CD4-positive, alpha-beta memory T cell (primary cell): Measurements from ENCODE around the gene DHH. TPM values are rescaled to one million over a fixed set of nuclear protein-coding genes. Genes with fewer than 3 reads are reported as not detected.

Experiments
- CTCF ChIA-PET: fragments of 350-600 bp; sonication (Branson Sonifier 250); formaldehyde crosslinking; loops from one replicate; lab custom pipeline; 2021; ENCODE audit warnings: inconsistent platforms; ENCODE audit not compliant: partially characterized antibody; lab: Charles Lee
- POLR2A ChIA-PET: fragments of 350-600 bp; sonication (Branson Sonifier 250); formaldehyde crosslinking; loops from one replicate; lab custom pipeline; 2021; ENCODE audit not compliant: partially characterized antibody; lab: Charles Lee
- DNase-seq, 5 donors: peaks; one replicate each; pipeline versions ENCODE4 v3.0.0 to v3.0.0-alpha.2; 2020 to 2022; ENCODE audit warnings: mixed read lengths in 1 of 5
- H3K27ac ChIP-seq: one replicate; pipeline ENCODE4 v1.7.0; 2013; ENCODE audit warnings: low read depth, low read length
- H3K27me3 ChIP-seq: 2 replicates; pipeline ENCODE4 v1.7.0; 2013; ENCODE audit warnings: mild to moderate bottlenecking, low read length, moderate library complexity; ENCODE audit not compliant: insufficient read depth
- H3K36me3 ChIP-seq: 2 replicates; pipeline ENCODE4 v1.7.0; 2013; ENCODE audit warnings: mild to moderate bottlenecking, low read length, moderate library complexity; ENCODE audit not compliant: insufficient read depth
- H3K4me1 ChIP-seq: 2 replicates; pipeline ENCODE4 v1.7.0; 2013; ENCODE audit warnings: mild to moderate bottlenecking, low read length, moderate library complexity; ENCODE audit not compliant: insufficient read depth
- H3K4me3 ChIP-seq, 2 donors: one replicate each; pipeline ENCODE4 v1.7.0; 2013; ENCODE audit warnings: low read length in 2 of 2, mild to moderate bottlenecking in 1 of 2
- H3K9me3 ChIP-seq, 2 donors: one replicate each; pipeline ENCODE4 v1.7.0; 2013; ENCODE audit warnings: low read length in 2 of 2, control low read depth in 1 of 2; ENCODE audit not compliant: control insufficient read depth in 1 of 2
- H3K27ac Mint-ChIP-seq, 7 donors: one replicate each; pipeline ENCODE4 v1.8.0; 2020 to 2021; ENCODE audit warnings: mixed read lengths in 7 of 7, mild to moderate bottlenecking in 6 of 7, inconsistent platforms in 3 of 7, moderate library complexity in 3 of 7
- H3K27me3 Mint-ChIP-seq, 2 donors: one replicate each; pipeline ENCODE4 v1.8.0; 2020 to 2021; ENCODE audit warnings: mixed read lengths in 2 of 2
- H3K36me3 Mint-ChIP-seq, 2 donors: one replicate each; pipeline ENCODE4 v1.8.0; 2020 to 2021; ENCODE audit warnings: mixed read lengths in 2 of 2, inconsistent platforms in 1 of 2, mild to moderate bottlenecking in 1 of 2
- H3K4me1 Mint-ChIP-seq, 4 donors: one replicate each; pipeline ENCODE4 v1.8.0; 2020 to 2021; ENCODE audit warnings: mixed read lengths in 4 of 4, mild to moderate bottlenecking in 1 of 4
- H3K4me3 Mint-ChIP-seq, 8 donors: one replicate each; pipeline ENCODE4 v1.8.0; 2020 to 2021; ENCODE audit warnings: mixed read lengths in 8 of 8, mild to moderate bottlenecking in 7 of 8, moderate library complexity in 6 of 8, inconsistent platforms in 3 of 8
- H3K9me3 Mint-ChIP-seq, 8 donors: one replicate each; pipeline ENCODE4 v1.8.0; 2020 to 2021; ENCODE audit warnings: mixed read lengths in 8 of 8, mild to moderate bottlenecking in 5 of 8, inconsistent platforms in 3 of 8, moderate library complexity in 1 of 8
- intact Hi-C: fragments of 100-400 bp; cut with micrococcal nuclease; formaldehyde crosslinking; loops from one replicate; pipeline ENCODE4 v1.15.1; 2023
- polyA plus RNA-seq, 2 donors: library from polyadenylated mRNA; unstranded; fragments of 300-500 nt; fragmentation: Illumina TruSeq; gene quantifications; one replicate each; pipeline ENCODE4 v1.2.3, GENCODE V29; 2021
- total RNA-seq, 2 experiments: library from RNA; stranded (reverse); gene quantifications; one replicate each; pipeline ENCODE4 v1.2.3, GENCODE V29; 2021

The DHH gene
- total and polyA plus RNA-seq, 4 experiments from 2014 or later, result 0.35 to 0.44 TPM; not detected in 2

DNA sequence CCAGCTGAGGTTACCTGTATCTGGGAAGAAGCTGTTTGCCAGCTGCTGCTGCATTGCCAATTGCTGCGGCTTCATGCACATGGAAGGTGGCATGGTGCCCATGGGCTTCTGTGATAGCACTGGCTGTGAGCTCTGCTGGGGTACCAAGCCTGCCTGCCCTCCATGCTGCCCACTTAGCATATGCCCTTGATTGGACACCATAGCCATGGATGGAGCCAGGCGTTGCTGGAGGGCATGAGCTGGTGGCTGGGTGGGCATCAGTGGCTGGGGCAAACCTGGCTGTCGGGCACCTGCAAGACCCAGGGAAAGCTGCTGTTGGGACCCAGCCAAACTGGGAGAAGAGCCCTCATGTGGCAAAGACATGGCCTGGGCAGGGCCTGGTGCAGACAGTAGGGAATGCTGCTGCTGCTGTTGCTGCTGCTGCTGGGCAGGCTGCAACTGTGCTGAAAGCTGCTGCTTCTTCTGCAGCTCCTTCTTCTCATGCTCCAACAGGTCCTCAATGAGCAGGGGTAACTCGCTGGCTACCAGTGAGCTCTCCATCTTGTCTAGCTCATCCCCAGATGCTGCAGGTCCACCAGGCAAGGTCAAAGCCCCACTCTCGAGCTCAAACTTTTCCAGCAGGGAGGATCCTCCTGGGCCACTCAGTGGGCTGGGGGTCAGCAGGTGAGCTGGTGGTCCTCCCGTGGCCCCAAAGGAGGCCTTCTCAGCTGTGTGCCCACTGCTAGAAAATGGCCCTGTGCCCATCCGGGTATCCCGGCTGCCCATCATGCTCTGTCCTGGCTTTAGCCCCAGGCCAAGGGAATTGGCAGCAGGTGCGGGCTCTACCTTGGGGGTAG is 57.3 kb downstream of the DHH start:
- DNase-seq, result no peak
- no peak overlapping the region for H3K4me3 Mint-ChIP-seq
- H3K27ac Mint-ChIP-seq, result no peak overlapping the region
- H3K36me3 Mint-ChIP-seq, result peaks cover 22 to 78% of the 10 kb centered on the region in 2 donors
- intact Hi-C loops, result no loop called here
- Histone ChIP-seq H3K4me3 (no peak overlapping the region), H3K36me3 (peaks cover 78% of the 10 kb centered on the region), H3K27ac (no peak overlapping the region), H3K27me3 (no peaks in the 10 kb centered on the region), H3K9me3 (no peaks in the 10 kb centered on the region), H3K4me1 (no peaks in the 10 kb centered on the region)
- ChIA-PET CTCF (interaction anchor here (0.7 to 2.7 kb wide), 6 partner anchors 11 to 92 kb away, joined by 3 to 10 read pairs (median 4); no protein-coding TSS in a partner anchor), POLR2A (interaction anchor here (1.3 to 2.1 kb wide), 3 partner anchors 18 to 23 kb away, joined by 3 to 7 read pairs (median 4); partner anchors contain the start of gene KMT2D)
- H3K9me3 Mint-ChIP-seq, result no peaks in the 10 kb centered on the region
- peaks cover 0 to 6% (median 0%) of the 10 kb centered on the region in 4 donors for H3K4me1 Mint-ChIP-seq
- no peaks in the 10 kb centered on the region for H3K27me3 Mint-ChIP-seq

Other genes with a start within 250 kb of the DHH start
- gene DDX23, start 242.6 kb downstream of the DHH start, total RNA-seq, result 100 to 1,000 TPM; 154 to 158 TPM
- gene DDX23, start 242.6 kb downstream of the DHH start, polyA plus RNA-seq, result 10 to 100 TPM; 14.3 to 57.2 TPM
- gene RND1, start 228.9 kb downstream of the DHH start, total RNA-seq, result 1 to 10 TPM in 1 of 2 experiments, under 1 TPM in 1; 0.89 to 1.4 TPM
- 1 to 10 TPM in 1 of 2 donors, under 1 TPM in 1; 0.85 to 2.6 TPM for gene RND1, start 228.9 kb downstream of the DHH start, polyA plus RNA-seq
- gene FKBP11, start 169.3 kb downstream of the DHH start, total RNA-seq, result 10 to 100 TPM; 77.7 to 81.1 TPM
- 100 to 1,000 TPM; 212 to 238 TPM for gene FKBP11, start 169.3 kb downstream of the DHH start, polyA plus RNA-seq
- gene ARF3, start 137.3 kb downstream of the DHH start, total RNA-seq, result 10 to 100 TPM; 69.8 to 77.5 TPM
- gene ARF3, start 137.3 kb downstream of the DHH start, polyA plus RNA-seq, result 10 to 100 TPM; 22.6 to 31.2 TPM
- 10 to 100 TPM; 12.9 to 13.0 TPM for gene WNT10B, start 123.1 kb downstream of the DHH start, total RNA-seq
- under 1 TPM; 0.56 to 0.72 TPM for gene WNT10B, start 123.1 kb downstream of the DHH start, polyA plus RNA-seq
- gene WNT1, start 116.5 kb downstream of the DHH start, total RNA-seq, result 1 to 10 TPM; 1.8 to 2.8 TPM
- gene WNT1, start 116.5 kb downstream of the DHH start, polyA plus RNA-seq, result 1 to 10 TPM in 1 of 2 donors, under 1 TPM in 1; 0.55 to 1.1 TPM
- not detected for gene DDN, start 95.4 kb downstream of the DHH start, total RNA-seq
- gene DDN, start 95.4 kb downstream of the DHH start, polyA plus RNA-seq, result not detected
- 10 to 100 TPM; 48.9 to 53.7 TPM for gene PRKAG1, start 76.0 kb downstream of the DHH start, total RNA-seq
- gene PRKAG1, start 76.0 kb downstream of the DHH start, polyA plus RNA-seq, result 10 to 100 TPM; 47.8 to 50.3 TPM
- gene KMT2D, start 34.0 kb downstream of the DHH start, total RNA-seq, result 100 to 1,000 TPM; 133 to 159 TPM
- gene KMT2D, start 34.0 kb downstream of the DHH start, polyA plus RNA-seq, result 10 to 100 TPM in 1 of 2 donors, under 1 TPM in 1; 0.16 to 26.7 TPM
- gene RHEBL1, start 24.8 kb downstream of the DHH start, total RNA-seq, result 1 to 10 TPM; 2.7 to 2.9 TPM
- 10 to 100 TPM in 1 of 2 donors, 1 to 10 TPM in 1; 9.2 to 10.5 TPM for gene RHEBL1, start 24.8 kb downstream of the DHH start, polyA plus RNA-seq
- 100 to 1,000 TPM; 222 to 226 TPM for gene LMBR1L, start 16.0 kb upstream of the DHH start, total RNA-seq
- 10 to 100 TPM; 35.9 to 46.5 TPM for gene LMBR1L, start 16.0 kb upstream of the DHH start, polyA plus RNA-seq
- gene TUBA1B, start 36.6 kb upstream of the DHH start, total RNA-seq, result 100 to 1,000 TPM; 332 to 361 TPM
- gene TUBA1B, start 36.6 kb upstream of the DHH start, polyA plus RNA-seq, result 100 to 1,000 TPM; 411 to 573 TPM
- gene TUBA1A, start 94.3 kb upstream of the DHH start, total RNA-seq, result 100 to 1,000 TPM in 1 of 2 experiments, 10 to 100 TPM in 1; 97.5 to 102 TPM
- gene TUBA1A, start 94.3 kb upstream of the DHH start, polyA plus RNA-seq, result 100 to 1,000 TPM; 164 to 315 TPM
- gene TUBA1C, start 170.3 kb upstream of the DHH start, total RNA-seq, result 10 to 100 TPM; 50.6 to 51.2 TPM
- gene TUBA1C, start 170.3 kb upstream of the DHH start, polyA plus RNA-seq, result 10 to 100 TPM; 55.6 to 58.0 TPM
- gene PRPH, start 200.3 kb upstream of the DHH start, total RNA-seq, result under 1 TPM in 1 of 2 experiments, not detected in 1; 0.39 TPM
- under 1 TPM in 1 of 2 donors, not detected in 1; 0.87 TPM for gene PRPH, start 200.3 kb upstream of the DHH start, polyA plus RNA-seq
- gene TROAP, start 228.5 kb upstream of the DHH start, total RNA-seq, result under 1 TPM; 0.26 to 0.80 TPM
- gene TROAP, start 228.5 kb upstream of the DHH start, polyA plus RNA-seq, result under 1 TPM in 1 of 2 donors, not detected in 1; 0.63 TPM
- gene C1QL4, start 242.4 kb upstream of the DHH start, total RNA-seq, result not detected
- gene C1QL4, start 242.4 kb upstream of the DHH start, polyA plus RNA-seq, result not detected